Measurements from ENCODE around the gene EDC4.
A peak's percentile ranks its signal among the peaks of the same experiment; 100 is the strongest.
"Not testable (repeated sequence)": the region's sequence is repeated elsewhere in the genome, so short reads cannot be mapped to it uniquely, and the experiment has no call there.

Gene EDC4

GRCh38 chr16:67833415-67834241 is 39.2 kb upstream of the EDC4 start:
- H3K4me3 ChIP-seq (ENCODE audit: low read depth, low read length), result peak overlapping the region; percentile 67
- peak; percentile 86 for DNase-seq (ENCODE audit: low read depth, low spot score)

GRCh38 chr16:67834242-67834614 is 38.6 kb upstream of the EDC4 start:
- in situ Hi-C loops (cut with HindIII; ENCODE audit: low sequenced_read_pairs), result no loop called here
- DNase-seq (ENCODE audit: low read depth, low spot score), result no peak
- peak overlapping the region; percentile 67 for H3K4me3 ChIP-seq (ENCODE audit: low read depth, low read length)
- no peak for TF ChIP-seq CTCF (IDR thresholded peaks at IDR 0.05; ENCODE audit: low read depth, low read length)

More at GRCh38 chr16:67833415-67834241, 39.2 kb upstream of the EDC4 start:
- no peak for TF ChIP-seq CTCF (IDR thresholded peaks at IDR 0.05; ENCODE audit: low read depth, low read length)
- in situ Hi-C loops (cut with HindIII; ENCODE audit: low sequenced_read_pairs), result no loop called here

- DNase-seq (ENCODE audit: low read depth, low spot score); in situ Hi-C loops (cut with HindIII; ENCODE audit: low sequenced_read_pairs); H3K4me3 ChIP-seq (ENCODE audit: low read depth, low read length): not testable (repeated sequence)
Measured at GRCh38 chr16:67837190-67837589, 35.7 kb upstream of the EDC4 start.

- in situ Hi-C loops (cut with HindIII; ENCODE audit: low sequenced_read_pairs), result no loop called here
- no peak overlapping the region for H3K4me3 ChIP-seq (ENCODE audit: low read depth, low read length)
- no peak for DNase-seq (ENCODE audit: low read depth, low spot score)
- TF ChIP-seq CTCF (IDR thresholded peaks at IDR 0.05; ENCODE audit: low read depth, low read length), result no peak
Measured at GRCh38 chr16:67837811-67838210, 35.0 kb upstream of the EDC4 start.

- in situ Hi-C loops (cut with HindIII; ENCODE audit: low sequenced_read_pairs), result no loop called here
- DNase-seq (ENCODE audit: low read depth, low spot score), result no peak
- peak overlapping the region; percentile 90 for H3K4me3 ChIP-seq (ENCODE audit: low read depth, low read length)
- no peak for TF ChIP-seq CTCF (IDR thresholded peaks at IDR 0.05; ENCODE audit: low read depth, low read length)
Measured at GRCh38 chr16:67841198-67841815, 31.5 kb upstream of the EDC4 start.

GRCh38 chr16:67841816-67842508 is 30.9 kb upstream of the EDC4 start, which contains the start of gene THAP11:
Gene THAP11, plus strand, starts transcription at chr16:67842320. Its CDS starts 235 bp downstream, at chr16:67842555.
- peak; percentile 95 for DNase-seq (ENCODE audit: low read depth, low spot score)
- H3K4me3 ChIP-seq (ENCODE audit: low read depth, low read length), result peak within 1 kb of the TSS; percentile 90
- TF ChIP-seq CTCF (IDR thresholded peaks at IDR 0.05; ENCODE audit: low read depth, low read length), result peak; percentile 88
- in situ Hi-C loops (cut with HindIII; ENCODE audit: low sequenced_read_pairs), result no loop called here

Data from astrocyte of the spinal cord (primary cell).